ENCODE measurements around the gene CUTA. TPM values are rescaled to one million over a fixed set of nuclear protein-coding genes. Genes with fewer than 3 reads are reported as not detected.
A peak's percentile ranks its signal among the peaks of the same experiment; 100 is the strongest.

The CUTA gene
- total RNA-seq, 3 donors from 2014 or later: 81.3 to 123 (median 111) TPM

DNA sequence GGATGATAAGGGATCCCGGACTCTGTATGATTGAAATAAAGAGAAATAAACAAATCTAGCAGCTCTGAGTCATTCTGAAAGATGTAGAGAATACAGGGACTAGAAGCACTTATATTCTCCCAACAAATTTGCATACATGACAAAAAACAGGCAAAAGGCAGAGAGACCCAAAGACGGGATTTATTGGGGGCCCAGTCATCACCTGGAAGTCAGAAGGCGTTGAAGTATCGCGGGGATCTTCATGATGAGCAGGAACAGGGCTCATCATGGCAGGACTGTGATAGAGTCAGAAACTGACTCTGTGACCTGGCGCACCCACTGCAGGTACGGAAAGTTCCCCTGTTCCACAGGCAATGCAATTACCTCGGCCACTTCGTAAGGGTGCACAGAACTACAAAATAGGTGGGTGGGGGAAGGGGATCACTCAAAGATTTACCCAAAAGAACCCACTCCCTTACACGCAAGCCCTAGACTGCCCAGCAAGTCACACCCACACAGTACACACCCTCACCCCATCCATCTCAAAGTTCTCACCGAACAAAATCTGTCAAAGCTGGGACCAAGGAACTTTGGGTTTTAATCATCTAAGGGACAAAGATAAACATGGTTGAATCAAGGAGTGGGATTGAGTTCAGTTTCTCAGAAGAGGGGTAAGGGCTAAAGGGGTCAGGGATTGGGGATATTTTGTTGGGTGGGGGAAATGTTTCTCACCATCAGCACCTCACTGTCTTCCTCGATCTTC lies 1.4 kb downstream of the CUTA start:
- no peaks in the 10 kb centered on the region for H3K27me3 ChIP-seq
- intact Hi-C loops (cut with DNase I; ENCODE audit: low total_unique reads): loop anchor here (10.0 kb wide), 1 partner anchor 542 kb away; no protein-coding TSS in a partner anchor
- no peak for DNase-seq (ENCODE audit: low spot score in 2 of 2)
- no peak for TF ChIP-seq POLR2A (IDR thresholded peaks at IDR 0.05)
- TF ChIP-seq POLR2AphosphoS5 (IDR thresholded peaks at IDR 0.05): no peak
- TF ChIP-seq, protein P1, sequence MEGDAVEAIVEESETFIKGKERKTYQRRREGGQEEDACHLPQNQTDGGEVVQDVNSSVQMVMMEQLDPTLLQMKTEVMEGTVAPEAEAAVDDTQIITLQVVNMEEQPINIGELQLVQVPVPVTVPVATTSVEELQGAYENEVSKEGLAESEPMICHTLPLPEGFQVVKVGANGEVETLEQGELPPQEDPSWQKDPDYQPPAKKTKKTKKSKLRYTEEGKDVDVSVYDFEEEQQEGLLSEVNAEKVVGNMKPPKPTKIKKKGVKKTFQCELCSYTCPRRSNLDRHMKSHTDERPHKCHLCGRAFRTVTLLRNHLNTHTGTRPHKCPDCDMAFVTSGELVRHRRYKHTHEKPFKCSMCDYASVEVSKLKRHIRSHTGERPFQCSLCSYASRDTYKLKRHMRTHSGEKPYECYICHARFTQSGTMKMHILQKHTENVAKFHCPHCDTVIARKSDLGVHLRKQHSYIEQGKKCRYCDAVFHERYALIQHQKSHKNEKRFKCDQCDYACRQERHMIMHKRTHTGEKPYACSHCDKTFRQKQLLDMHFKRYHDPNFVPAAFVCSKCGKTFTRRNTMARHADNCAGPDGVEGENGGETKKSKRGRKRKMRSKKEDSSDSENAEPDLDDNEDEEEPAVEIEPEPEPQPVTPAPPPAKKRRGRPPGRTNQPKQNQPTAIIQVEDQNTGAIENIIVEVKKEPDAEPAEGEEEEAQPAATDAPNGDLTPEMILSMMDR (IDR thresholded peaks at IDR 0.05): no peak
- no peaks in the 10 kb centered on the region for H3K9me3 ChIP-seq
- no peaks in the 10 kb centered on the region for H3K36me3 ChIP-seq
- H3K27ac ChIP-seq: peak overlapping the region; percentile 95 to 99
- peaks cover 5 to 16% of the 10 kb centered on the region in 2 donors for H3K4me1 ChIP-seq
- peak overlapping the region; percentile 50 to 77 (median 70) for H3K4me3 ChIP-seq

- H3K9me3 ChIP-seq: no peaks in the 10 kb centered on the region
- peaks cover 5 to 16% of the 10 kb centered on the region in 2 donors for H3K4me1 ChIP-seq
- intact Hi-C loops (cut with DNase I; ENCODE audit: low total_unique reads): loop anchor here (10.0 kb wide), 1 partner anchor 541 kb away; no protein-coding TSS in a partner anchor
- peak overlapping the region; percentile 2 to 49 for H3K27ac ChIP-seq
- H3K27me3 ChIP-seq: no peaks in the 10 kb centered on the region
- no peaks in the 10 kb centered on the region for H3K36me3 ChIP-seq
- no peak for TF ChIP-seq POLR2AphosphoS5 (IDR thresholded peaks at IDR 0.05)
- TF ChIP-seq, protein P1 (IDR thresholded peaks at IDR 0.05): no peak
- TF ChIP-seq POLR2A (IDR thresholded peaks at IDR 0.05): no peak
- no peak for DNase-seq (ENCODE audit: low spot score in 2 of 2)
- H3K4me3 ChIP-seq: no peak overlapping the region
These were observed 2.1 kb downstream of the CUTA start for GRCh38 chr6:33415831-33416230.

DNA sequence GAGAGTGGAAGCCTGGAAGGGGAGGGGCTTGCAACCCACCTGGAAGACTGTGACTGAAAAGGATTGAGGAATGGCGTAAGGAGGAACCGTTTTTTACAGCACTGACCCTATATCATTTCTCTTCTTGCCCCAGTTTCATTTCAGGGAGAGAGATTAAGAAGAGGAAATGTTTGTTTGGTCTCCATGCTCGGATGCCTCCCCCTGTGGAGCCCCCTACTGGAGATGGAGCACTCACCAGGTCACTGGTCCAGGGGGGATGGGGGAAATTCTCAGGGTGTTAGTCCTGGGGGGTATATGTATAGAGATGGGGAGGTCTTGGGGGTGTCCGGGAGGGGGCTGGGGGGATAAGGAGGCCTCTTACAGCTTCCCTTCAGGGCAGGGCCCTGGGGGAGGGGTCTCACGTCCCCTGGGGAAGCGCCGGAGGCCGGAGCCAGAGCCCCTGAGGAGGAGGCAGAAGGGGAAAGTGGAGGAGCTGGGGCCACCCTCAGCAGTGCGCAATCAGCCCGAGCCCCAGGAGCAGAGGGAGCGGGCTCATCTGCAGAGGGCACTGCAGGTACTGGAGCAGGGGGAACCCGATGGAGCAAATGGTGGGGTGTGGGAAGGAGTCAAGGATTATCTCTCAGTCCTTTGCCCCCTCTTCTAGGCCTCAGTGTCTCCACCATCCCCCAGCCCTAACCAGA lies 3.2 kb downstream of the CUTA start:
- Histone ChIP-seq H3K27me3 (no peaks in the 10 kb centered on the region), H3K27ac (peak overlapping the region in 1 of 2 donors; percentile 49)

DNA sequence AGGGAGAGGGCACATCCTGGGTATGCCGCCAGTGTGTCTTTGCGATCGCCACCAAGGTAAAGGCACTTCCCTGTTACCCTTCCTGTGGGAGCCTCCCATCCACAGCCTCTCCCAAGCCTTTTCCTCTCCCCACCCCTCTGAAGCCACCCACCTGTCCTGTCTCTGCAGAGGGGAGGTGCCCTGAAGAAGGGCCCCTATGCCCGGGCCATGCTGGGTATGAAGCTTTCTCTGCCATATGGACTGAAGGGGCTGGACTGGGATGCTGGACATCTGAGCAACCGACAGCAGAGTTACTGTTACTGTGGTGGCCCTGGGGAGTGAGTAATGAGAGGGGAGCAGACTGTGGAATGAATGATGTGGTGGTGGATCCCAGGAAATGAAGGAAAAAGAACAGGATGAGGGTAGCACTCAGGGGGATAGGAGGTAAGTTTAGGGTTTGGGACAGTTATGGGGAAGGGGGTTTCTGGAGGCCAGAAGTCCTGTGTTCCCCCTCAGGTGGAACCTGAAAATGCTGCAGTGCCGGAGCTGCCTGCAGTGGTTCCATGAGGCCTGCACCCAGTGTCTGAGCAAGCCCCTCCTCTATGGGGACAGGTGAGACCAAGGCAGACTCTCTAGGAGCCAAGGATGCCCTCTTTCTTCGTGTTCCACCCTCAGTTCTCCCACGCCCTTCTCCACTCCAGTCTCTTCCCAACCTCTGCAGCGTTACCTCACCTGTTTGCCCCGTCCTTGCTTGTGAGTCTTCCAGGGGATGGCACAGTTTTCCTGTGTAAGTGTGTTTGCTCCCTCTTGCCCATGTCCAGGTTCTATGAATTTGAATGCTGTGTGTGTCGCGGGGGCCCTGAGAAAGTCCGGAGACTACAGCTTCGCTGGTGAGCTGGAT lies 4.4 kb downstream of the CUTA start:
- Histone ChIP-seq H3K27ac (peak overlapping the region in 1 of 2 donors; percentile 44), H3K27me3 (no peaks in the 10 kb centered on the region), H3K4me3 (no peak overlapping the region), H3K4me1 (peaks cover 5 to 16% of the 10 kb centered on the region in 2 donors), H3K36me3 (no peaks in the 10 kb centered on the region), H3K9me3 (no peaks in the 10 kb centered on the region)
- TF ChIP-seq POLR2AphosphoS5 (IDR thresholded peaks at IDR 0.05): no peak
- no peak for TF ChIP-seq POLR2A (IDR thresholded peaks at IDR 0.05)
- TF ChIP-seq, protein P1 (IDR thresholded peaks at IDR 0.05): no peak
- no peak for DNase-seq (ENCODE audit: low spot score in 2 of 2)
- intact Hi-C loops (cut with DNase I; ENCODE audit: low total_unique reads): loop anchor here (10.0 kb wide), 1 partner anchor 539 kb away; no protein-coding TSS in a partner anchor

More for the DNA sequence above, 3.2 kb downstream of the CUTA start:
- H3K4me3 ChIP-seq: no peak overlapping the region
- intact Hi-C loops (cut with DNase I; ENCODE audit: low total_unique reads): loop anchor here (10.0 kb wide), 1 partner anchor 540 kb away; no protein-coding TSS in a partner anchor
- TF ChIP-seq POLR2AphosphoS5 (IDR thresholded peaks at IDR 0.05): no peak
- TF ChIP-seq POLR2A (IDR thresholded peaks at IDR 0.05): no peak
- TF ChIP-seq, protein P1 (IDR thresholded peaks at IDR 0.05): no peak
- no peaks in the 10 kb centered on the region for H3K9me3 ChIP-seq
- no peaks in the 10 kb centered on the region for H3K36me3 ChIP-seq
- peaks cover 5 to 16% of the 10 kb centered on the region in 2 donors for H3K4me1 ChIP-seq
- DNase-seq (ENCODE audit: low spot score in 2 of 2): no peak

Measured in breast epithelium (tissue), 4 donors.